Measurements from ENCODE around the gene UBASH3A.

UBASH3A gene

GRCh38 chr21:42430521-42430920, 26.8 kb downstream of the UBASH3A start:
- DNase-seq (ENCODE audit: low spot score) = no peak

- no peak for DNase-seq (ENCODE audit: low spot score)
Measured at GRCh38 chr21:42431196-42431595, 27.5 kb downstream of the UBASH3A start.

GRCh38 chr21:42432695-42433094, 29.0 kb downstream of the UBASH3A start:
- no peak for DNase-seq (ENCODE audit: low spot score)

GRCh38 chr21:42433946-42434551, 30.3 kb downstream of the UBASH3A start:
- DNase-seq (ENCODE audit: low spot score) = peak; percentile 40

- DNase-seq (ENCODE audit: low spot score) = no peak
Measured at GRCh38 chr21:42434884-42435283, 31.2 kb downstream of the UBASH3A start.

- no peak for DNase-seq (ENCODE audit: low spot score)
Measured at GRCh38 chr21:42435401-42435800, 31.7 kb downstream of the UBASH3A start.

- no peak for DNase-seq (ENCODE audit: low spot score)
Measured at GRCh38 chr21:42435833-42436232, 32.1 kb downstream of the UBASH3A start.

- no peak for DNase-seq (ENCODE audit: low spot score)
Measured at GRCh38 chr21:42436914-42437313, 33.2 kb downstream of the UBASH3A start.

- peak; percentile 33 for DNase-seq (ENCODE audit: low spot score)
Measured at GRCh38 chr21:42437786-42438185, 34.1 kb downstream of the UBASH3A start.

- DNase-seq (ENCODE audit: low spot score) = no peak
Measured at GRCh38 chr21:42438316-42439205, 34.9 kb downstream of the UBASH3A start.

GRCh38 chr21:42439284-42440186, 35.8 kb downstream of the UBASH3A start:
- no peak for DNase-seq (ENCODE audit: low spot score)

GRCh38 chr21:42440187-42440792, 36.6 kb downstream of the UBASH3A start:
- no peak for DNase-seq (ENCODE audit: low spot score)

- DNase-seq (ENCODE audit: low spot score) = no peak
Measured at GRCh38 chr21:42441963-42442362, 38.3 kb downstream of the UBASH3A start.

- no peak for DNase-seq (ENCODE audit: low spot score)
Measured at GRCh38 chr21:42443181-42443785, 39.6 kb downstream of the UBASH3A start.

GRCh38 chr21:42443876-42444744, 40.4 kb downstream of the UBASH3A start:
- no peak for DNase-seq (ENCODE audit: low spot score)

- no peak for DNase-seq (ENCODE audit: low spot score)
Measured at GRCh38 chr21:42444745-42445059, 41.0 kb downstream of the UBASH3A start.

- no peak for DNase-seq (ENCODE audit: low spot score)
Measured at GRCh38 chr21:42445311-42445710, 41.6 kb downstream of the UBASH3A start.

GRCh38 chr21:42446531-42446930, 42.8 kb downstream of the UBASH3A start:
- DNase-seq (ENCODE audit: low spot score) = no peak

- DNase-seq (ENCODE audit: low spot score) = no peak
Measured at GRCh38 chr21:42447182-42447581, 43.5 kb downstream of the UBASH3A start.

GRCh38 chr21:42447732-42448131, 44.0 kb downstream of the UBASH3A start:
- no peak for DNase-seq (ENCODE audit: low spot score)

GRCh38 chr21:42448686-42449085, 45.0 kb downstream of the UBASH3A start:
- DNase-seq (ENCODE audit: low spot score) = no peak
